Hepatocyte (in vitro differentiated cells): ENCODE measurements around the gene CRIM1. TPM values are rescaled to one million over a fixed set of nuclear protein-coding genes. Genes with fewer than 3 reads are reported as not detected.

Source experiments
- DNase-seq: peaks from one replicate; pipeline ENCODE4 v3.0.0-alpha.2; 2016; ENCODE audit warnings: low spot score
- H2AFZ ChIP-seq: fragments of 200-600 bp; sonication (generic); 2 replicates; pipeline ENCODE4 v1.6.0; 2016; ENCODE audit warnings: antibody characterized with exemption, mild to moderate bottlenecking
- H3K27ac ChIP-seq: fragments of 200-600 bp; sonication (generic); 2 replicates; pipeline ENCODE4 v1.5.1; 2016; ENCODE audit warnings: mild to moderate bottlenecking
- H3K27me3 ChIP-seq: fragments of 200-600 bp; sonication (generic); 2 replicates; pipeline ENCODE4 v1.6.1; 2016
- H3K36me3 ChIP-seq: fragments of 200-600 bp; sonication (generic); replicated peaks from 2 replicates; pipeline ENCODE4 v1.5.1; 2016; ENCODE audit warnings: low read depth; ENCODE audit not compliant: insufficient read depth
- H3K4me1 ChIP-seq: fragments of 200-600 bp; sonication (generic); 2 replicates; pipeline ENCODE4 v1.5.1; 2016; ENCODE audit warnings: mild to moderate bottlenecking, moderate library complexity; ENCODE audit not compliant: insufficient read depth
- H3K4me2 ChIP-seq: fragments of 200-600 bp; sonication (generic); 2 replicates; pipeline ENCODE4 v1.6.0; 2016
- H3K4me3 ChIP-seq: fragments of 200-600 bp; sonication (generic); 2 replicates; pipeline ENCODE4 v1.5.1; 2016; ENCODE audit warnings: mild to moderate bottlenecking
- H3K79me2 ChIP-seq: fragments of 200-600 bp; sonication (generic); 2 replicates; pipeline ENCODE4 v1.6.0; 2017; ENCODE audit warnings: mild to moderate bottlenecking
- H3K9me2 ChIP-seq: fragments of 200-600 bp; sonication (generic); replicated peaks from 2 replicates; pipeline ENCODE4 v1.6.0; 2017; ENCODE audit warnings: mild to moderate bottlenecking; ENCODE audit not compliant: insufficient read depth
- H3K9me3 ChIP-seq: fragments of 200-600 bp; sonication (generic); 2 replicates; pipeline ENCODE4 v1.5.1; 2016; ENCODE audit warnings: low read depth, mild to moderate bottlenecking
- H4K20me1 ChIP-seq: fragments of 200-600 bp; sonication (generic); 2 replicates; pipeline ENCODE4 v1.6.0; 2016; ENCODE audit warnings: mild to moderate bottlenecking; ENCODE audit not compliant: insufficient read depth, poor library complexity, severe bottlenecking
- EZH2 ChIP-seq: fragments of 200-600 bp; sonication (generic); IDR thresholded peaks from 2 replicates; pipeline ENCODE4 v1.6.1; 2016; ENCODE audit warnings: antibody characterized with exemption, mild to moderate bottlenecking, borderline replicate concordance
- EZH2phosphoT487 ChIP-seq: fragments of 200-600 bp; sonication (generic); IDR thresholded peaks from one replicate; pipeline ENCODE4 v1.6.1; 2018; ENCODE audit warnings: antibody characterized with exemption, mild to moderate bottlenecking, low read depth, moderate library complexity; ENCODE audit not compliant: unreplicated experiment, severe bottlenecking
- WGBS: methylation state at CpG from one replicate; pipeline ENCODE4 v1.1.6; 2016; ENCODE audit warnings: low lambda C conversion rate; ENCODE audit errors: missing lambda C conversion rate; 5-methylcytosine and 5-hydroxymethylcytosine counted together
- polyA plus RNA-seq: library from polyadenylated mRNA; unstranded; fragments of >200 nt; fragmentation: Nextera tagmentation; extraction: Ambion mirVana; gene quantifications from 2 replicates; pipeline ENCODE4 v1.2.1, GENCODE V29; 2016
- total RNA-seq: library from RNA; depleted of rRNA; stranded (reverse); fragments of >200 nt; gene quantifications from 2 replicates; pipeline ENCODE4 v1.2.3, GENCODE V29; 2014
- TF ChIP-seq, protein P1 (sequence below): fragments of 200-600 bp; sonication (generic); IDR thresholded peaks from 2 replicates; pipeline ENCODE4 v1.5.1; 2016; ENCODE audit warnings: antibody characterized with exemption, mild to moderate bottlenecking; ENCODE audit not compliant: poor library complexity

The CRIM1 gene
- total and polyA plus RNA-seq, 2 experiments from 2014 or later = 23.0 to 40.8 TPM

GRCh38 chr2:36355890-36356297 lies 316 bp downstream of the CRIM1 start:
- Histone ChIP-seq H3K9me3 (no peaks in the 10 kb centered on the region), H3K9me2 (no peaks in the 10 kb centered on the region), H3K27ac (peak overlapping the region; percentile 90), H3K4me1 (peaks cover 9% of the 10 kb centered on the region), H4K20me1 (peaks cover 11% of the 10 kb centered on the region), H3K4me2 (peak overlapping the region; percentile 85), H2AFZ (peak overlapping the region; percentile 81), H3K79me2 (peaks cover 41% of the 10 kb centered on the region), H3K36me3 (no peaks in the 10 kb centered on the region), H3K4me3 (peak overlapping the region; percentile 95), H3K27me3 (no peaks in the 10 kb centered on the region)
- no peak for DNase-seq
- TF ChIP-seq EZH2 = no peak
- TF ChIP-seq EZH2phosphoT487 = no peak
- TF ChIP-seq, protein P1, sequence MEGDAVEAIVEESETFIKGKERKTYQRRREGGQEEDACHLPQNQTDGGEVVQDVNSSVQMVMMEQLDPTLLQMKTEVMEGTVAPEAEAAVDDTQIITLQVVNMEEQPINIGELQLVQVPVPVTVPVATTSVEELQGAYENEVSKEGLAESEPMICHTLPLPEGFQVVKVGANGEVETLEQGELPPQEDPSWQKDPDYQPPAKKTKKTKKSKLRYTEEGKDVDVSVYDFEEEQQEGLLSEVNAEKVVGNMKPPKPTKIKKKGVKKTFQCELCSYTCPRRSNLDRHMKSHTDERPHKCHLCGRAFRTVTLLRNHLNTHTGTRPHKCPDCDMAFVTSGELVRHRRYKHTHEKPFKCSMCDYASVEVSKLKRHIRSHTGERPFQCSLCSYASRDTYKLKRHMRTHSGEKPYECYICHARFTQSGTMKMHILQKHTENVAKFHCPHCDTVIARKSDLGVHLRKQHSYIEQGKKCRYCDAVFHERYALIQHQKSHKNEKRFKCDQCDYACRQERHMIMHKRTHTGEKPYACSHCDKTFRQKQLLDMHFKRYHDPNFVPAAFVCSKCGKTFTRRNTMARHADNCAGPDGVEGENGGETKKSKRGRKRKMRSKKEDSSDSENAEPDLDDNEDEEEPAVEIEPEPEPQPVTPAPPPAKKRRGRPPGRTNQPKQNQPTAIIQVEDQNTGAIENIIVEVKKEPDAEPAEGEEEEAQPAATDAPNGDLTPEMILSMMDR = no peak
- WGBS = 2% methylated on average over 13 of the region's 55 CpGs

DNA sequence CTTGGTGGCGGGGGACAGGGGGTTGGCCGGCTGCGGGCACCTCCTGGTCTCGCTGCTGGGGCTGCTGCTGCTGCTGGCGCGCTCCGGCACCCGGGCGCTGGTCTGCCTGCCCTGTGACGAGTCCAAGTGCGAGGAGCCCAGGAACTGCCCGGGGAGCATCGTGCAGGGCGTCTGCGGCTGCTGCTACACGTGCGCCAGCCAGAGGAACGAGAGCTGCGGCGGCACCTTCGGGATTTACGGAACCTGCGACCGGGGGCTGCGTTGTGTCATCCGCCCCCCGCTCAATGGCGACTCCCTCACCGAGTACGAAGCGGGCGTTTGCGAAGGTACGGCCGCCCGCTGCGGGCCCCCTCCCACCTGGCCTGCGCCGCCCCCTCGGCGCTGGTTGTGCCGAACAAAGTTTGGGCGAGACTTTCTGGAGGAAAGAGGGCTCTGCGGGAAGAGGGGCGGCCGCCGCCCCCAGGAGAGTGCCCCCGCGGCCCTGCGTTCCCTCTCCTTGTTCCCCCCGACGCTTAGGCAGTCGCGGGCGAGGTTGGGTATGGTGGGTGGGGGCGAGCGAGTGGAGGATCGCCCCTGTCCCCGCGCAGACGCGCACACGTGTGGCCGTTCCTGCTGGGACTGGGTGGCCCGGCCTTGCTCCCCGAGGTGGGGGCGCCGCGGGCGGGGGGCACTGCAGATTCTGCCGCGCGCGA lies 866 bp downstream of the CRIM1 start:
- Histone ChIP-seq H3K27ac (peak overlapping the region; percentile 90), H3K27me3 (no peaks in the 10 kb centered on the region), H3K79me2 (peaks cover 47% of the 10 kb centered on the region), H3K36me3 (no peaks in the 10 kb centered on the region), H3K4me3 (peak overlapping the region; percentile 95), H2AFZ (peak overlapping the region; percentile 81), H3K9me3 (no peaks in the 10 kb centered on the region), H3K9me2 (no peaks in the 10 kb centered on the region), H3K4me1 (peaks cover 9% of the 10 kb centered on the region), H4K20me1 (peaks cover 16% of the 10 kb centered on the region), H3K4me2 (peak overlapping the region; percentile 85)
- DNase-seq = peak; percentile 68
- 1% methylated on average over 36 of the region's 74 CpGs for WGBS
- no peak for TF ChIP-seq EZH2phosphoT487
- TF ChIP-seq EZH2 = no peak
- TF ChIP-seq, protein P1 = no peak

DNA sequence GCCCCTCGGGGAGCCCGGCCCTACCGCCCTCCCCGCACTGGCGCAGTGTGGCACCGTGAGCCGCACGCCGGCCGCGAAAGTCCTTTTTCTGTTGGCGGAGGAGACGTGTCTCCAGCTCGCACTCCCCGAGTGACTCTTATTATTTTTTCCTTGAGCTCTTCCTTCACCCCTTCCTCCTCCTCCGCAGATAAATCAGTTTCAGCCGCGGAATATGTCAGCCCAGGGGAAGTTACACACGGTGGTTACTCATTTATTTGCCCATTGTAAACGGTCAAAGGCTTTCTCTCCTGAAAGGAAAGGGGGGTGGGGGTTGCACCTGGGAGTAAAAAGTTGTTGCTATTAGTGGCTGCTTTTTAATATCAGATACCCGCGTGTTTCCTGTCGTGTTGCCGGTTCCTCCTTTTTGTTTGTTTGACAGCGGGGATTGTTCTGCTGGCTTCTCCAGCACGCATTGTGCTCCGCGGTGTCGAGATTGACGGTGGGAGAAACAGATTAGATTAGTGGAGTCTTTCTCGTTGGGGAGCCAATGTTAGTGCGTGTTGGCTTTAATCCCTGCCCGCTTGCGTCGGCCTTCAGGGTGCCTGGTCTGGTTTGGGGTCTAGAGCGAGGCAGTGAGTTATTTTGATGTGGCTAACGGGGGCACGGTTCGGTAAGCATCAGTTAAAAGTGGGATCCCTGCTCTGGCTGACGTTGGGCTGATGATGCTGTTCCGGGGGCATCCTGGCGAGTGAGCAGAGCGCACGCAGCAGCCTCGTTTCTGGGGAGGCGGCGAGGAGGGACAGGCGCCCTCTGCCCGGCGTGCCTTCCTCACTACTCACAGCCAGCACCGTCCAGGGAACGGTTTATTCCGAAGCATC lies 1.6 kb downstream of the CRIM1 start:
- Histone ChIP-seq H3K27me3 (no peaks in the 10 kb centered on the region), H3K9me3 (no peaks in the 10 kb centered on the region), H4K20me1 (peaks cover 21% of the 10 kb centered on the region), H3K4me1 (peaks cover 11% of the 10 kb centered on the region), H3K4me2 (peak overlapping the region; percentile 85), H3K36me3 (no peaks in the 10 kb centered on the region), H3K27ac (peak overlapping the region; percentile 90), H3K9me2 (no peaks in the 10 kb centered on the region), H3K79me2 (peaks cover 55% of the 10 kb centered on the region), H3K4me3 (peak overlapping the region; percentile 95), H2AFZ (peak overlapping the region; percentile 81)
- WGBS = 2% methylated on average over 50 of the region's 53 CpGs
- no peak for TF ChIP-seq EZH2
- TF ChIP-seq, protein P1 = no peak
- DNase-seq = peak; percentile 66
